ELR (cell line): ENCODE results near the gene SHB.
"Not testable (repeated sequence)": the region's sequence is repeated elsewhere in the genome, so short reads cannot be mapped to it uniquely, and the experiment has no call there.

ENCODE experiments used
- DNase-seq: peaks from one replicate; pipeline ENCODE4 v3.0.0-alpha.2; 2015; ENCODE audit warnings: low read depth

The SHB gene

DNA sequence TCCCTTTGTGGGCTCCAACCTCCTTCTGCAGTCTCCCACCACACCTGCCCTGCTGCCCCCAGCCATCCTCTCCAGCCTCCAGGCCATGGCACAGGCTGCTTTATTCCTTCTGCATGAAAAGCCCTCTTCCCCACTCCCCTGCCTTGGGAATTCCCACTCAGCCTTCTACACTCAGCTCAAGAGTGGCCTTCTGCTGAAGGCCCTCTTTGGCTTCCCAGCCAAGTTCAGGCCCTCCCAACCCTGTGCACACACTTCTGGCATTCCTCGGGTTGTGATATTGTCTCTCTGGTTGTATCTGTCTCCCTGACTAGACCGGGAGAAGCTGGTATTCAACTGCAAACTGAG is 5.7 kb downstream of the SHB start:
- peak; percentile 19 for DNase-seq

- DNase-seq = peak; percentile 91
Measured at GRCh38 chr9:38062498-38063362, 6.3 kb downstream of the SHB start.

GRCh38 chr9:38062106-38062497 is 6.9 kb downstream of the SHB start:
- DNase-seq = no peak

DNA sequence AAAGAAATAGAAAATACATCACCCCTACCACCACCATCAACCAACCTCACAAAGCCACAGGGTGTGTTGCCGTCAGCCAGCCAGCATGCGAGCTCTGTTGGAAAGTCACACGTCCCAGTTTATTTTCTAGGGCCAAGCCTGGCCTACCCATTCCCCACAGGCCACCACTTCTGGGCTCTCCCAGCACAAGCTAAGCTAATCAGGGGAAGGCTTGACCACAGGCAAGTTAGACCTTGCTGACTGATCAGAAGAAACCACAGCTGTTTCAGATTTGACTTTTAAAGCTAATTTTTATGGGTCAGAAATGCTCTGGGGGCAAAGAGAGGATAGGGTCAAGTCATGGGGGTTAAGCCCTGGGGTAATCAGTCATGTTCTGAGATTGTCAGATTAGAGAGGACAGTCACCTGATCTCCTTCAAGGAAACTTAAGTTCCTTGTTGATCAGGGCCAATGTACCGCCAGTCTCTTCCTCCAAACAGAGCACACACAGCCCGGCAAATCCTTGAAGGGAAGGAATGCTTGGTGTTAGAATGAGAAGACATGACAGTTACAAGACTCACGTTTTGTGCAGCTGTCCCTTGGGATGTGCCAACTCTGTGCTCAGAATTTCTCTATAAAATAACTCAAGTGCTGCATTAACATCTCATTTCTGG is 7.6 kb downstream of the SHB start:
- DNase-seq = no peak

- DNase-seq = no peak
Measured at GRCh38 chr9:38060681-38061080, 8.3 kb downstream of the SHB start.

DNA sequence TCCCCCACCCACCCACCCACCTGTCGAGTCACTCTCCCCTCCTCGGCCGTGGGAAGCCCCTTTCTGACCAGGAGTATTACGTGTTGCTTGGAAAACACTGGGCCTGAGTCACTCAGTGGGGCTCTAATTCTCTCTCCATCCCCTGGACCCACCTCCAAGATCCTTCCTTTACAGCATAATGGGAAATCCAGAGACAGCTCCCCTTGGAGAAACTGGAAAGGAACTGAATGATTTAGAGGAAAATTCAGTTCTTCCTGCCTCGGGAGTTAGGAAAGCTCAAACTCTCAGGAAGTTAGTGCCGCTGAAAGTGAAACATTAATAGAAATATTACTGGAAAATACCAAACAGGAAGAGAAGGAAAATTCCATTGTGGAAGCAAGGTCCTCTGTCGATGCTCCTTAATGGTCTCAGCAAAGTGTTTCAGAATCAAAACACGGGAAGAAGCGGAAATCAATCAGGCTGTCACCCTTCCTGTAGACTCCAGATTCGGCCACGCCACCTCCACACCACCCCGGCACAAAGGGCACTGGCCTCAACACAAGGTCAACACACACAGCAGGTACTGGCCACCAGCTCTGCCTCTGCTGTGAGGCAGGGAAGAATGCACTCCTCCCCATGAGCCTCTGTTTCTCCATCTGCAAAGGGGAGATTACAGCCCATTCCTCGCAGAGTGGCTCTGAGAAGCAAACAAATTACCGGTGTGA is 9.6 kb downstream of the SHB start:
- DNase-seq = peak; percentile 36

DNA sequence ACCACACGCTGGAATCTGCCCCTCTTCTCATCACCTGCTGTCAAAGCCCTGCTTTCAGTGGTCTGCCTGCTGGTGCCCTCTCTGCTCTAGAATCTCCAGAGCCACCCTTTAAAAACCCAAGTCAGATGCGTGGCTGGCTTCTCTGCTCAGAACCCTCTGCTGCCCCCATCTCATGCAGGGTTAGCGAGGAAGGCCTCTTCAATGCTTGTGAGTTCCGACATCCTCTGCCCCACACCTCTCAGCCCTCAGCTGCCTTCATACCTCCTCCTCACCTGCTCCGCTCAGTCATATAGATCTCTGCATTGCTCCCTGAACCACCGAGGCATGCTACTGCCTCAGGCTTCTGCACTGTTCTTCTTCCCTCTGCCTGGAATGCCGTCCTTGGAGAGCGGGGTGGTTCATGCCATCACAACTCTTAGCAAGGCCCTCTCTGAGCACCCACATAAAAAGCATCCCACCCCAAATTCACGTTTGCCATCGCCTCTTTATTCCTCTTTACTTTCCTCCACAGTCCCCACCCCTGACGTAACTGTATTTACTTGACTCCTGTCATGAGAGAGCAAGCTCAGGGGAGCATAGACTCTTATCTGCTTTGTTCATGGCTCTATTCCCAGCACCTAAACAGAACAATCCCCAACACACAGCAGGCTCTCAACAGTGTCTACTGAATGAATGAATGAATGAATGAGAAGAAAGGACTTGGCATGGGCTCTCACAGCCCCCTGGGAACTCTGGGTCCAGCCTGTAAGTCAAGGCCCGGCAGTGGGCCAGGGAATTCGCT is 10.4 kb downstream of the SHB start:
- DNase-seq = no peak

DNA sequence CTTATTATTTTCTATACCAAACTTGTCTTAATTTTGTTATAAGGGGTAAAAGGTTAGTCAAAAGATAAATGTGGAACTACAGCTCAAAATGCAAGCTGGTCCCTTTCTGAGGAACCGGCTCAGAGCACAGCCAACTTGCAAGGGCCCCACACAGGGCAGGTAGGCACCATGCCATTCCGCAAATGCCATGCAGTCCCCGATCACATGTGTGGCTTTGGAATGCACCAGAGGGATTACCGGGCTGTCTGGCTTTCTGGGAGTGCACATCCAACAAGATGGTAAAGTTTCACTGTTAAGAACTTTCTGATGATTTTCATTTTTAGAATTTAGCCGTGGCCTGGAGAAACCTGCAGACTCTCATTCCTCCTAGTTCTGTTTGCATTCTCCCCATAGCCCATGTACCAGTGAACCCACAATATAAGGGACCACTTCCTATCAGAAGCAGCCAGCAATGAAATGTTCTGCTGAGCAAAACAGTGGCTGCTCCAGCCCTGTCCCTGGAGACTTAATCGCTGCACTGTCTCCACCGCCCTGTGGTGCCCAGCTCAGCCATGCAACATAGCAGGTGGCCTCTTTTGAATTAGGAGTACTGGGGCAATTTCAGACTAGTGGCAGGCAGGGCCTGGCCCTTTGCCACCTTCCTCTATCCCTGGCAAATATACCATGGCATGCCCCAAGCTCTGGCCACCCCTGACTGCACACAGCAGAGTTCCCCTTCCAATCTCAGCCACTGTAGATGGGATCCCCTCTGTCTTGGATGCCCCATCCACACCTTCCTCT is 11.4 kb downstream of the SHB start:
- no peak for DNase-seq

DNA sequence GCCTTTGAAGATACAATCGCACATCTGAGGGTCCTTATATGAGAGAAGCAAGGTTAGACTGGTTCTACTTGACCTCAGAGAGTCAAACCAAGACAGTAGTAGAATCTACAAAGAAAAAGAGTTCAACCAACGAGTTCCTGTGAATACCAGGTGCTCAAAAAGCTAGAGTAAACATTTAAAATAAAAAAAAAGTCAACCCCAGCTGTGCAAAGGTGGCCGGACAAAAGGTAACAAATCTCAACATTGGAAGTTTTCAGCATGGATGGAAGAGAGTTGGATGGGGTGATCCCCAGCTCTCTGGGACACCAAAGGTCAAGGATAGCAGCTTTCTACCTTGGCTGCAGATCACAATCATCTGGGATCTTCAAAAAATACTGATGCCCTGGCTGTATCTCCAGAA is 14.4 kb downstream of the SHB start:
- no peak for DNase-seq

DNA sequence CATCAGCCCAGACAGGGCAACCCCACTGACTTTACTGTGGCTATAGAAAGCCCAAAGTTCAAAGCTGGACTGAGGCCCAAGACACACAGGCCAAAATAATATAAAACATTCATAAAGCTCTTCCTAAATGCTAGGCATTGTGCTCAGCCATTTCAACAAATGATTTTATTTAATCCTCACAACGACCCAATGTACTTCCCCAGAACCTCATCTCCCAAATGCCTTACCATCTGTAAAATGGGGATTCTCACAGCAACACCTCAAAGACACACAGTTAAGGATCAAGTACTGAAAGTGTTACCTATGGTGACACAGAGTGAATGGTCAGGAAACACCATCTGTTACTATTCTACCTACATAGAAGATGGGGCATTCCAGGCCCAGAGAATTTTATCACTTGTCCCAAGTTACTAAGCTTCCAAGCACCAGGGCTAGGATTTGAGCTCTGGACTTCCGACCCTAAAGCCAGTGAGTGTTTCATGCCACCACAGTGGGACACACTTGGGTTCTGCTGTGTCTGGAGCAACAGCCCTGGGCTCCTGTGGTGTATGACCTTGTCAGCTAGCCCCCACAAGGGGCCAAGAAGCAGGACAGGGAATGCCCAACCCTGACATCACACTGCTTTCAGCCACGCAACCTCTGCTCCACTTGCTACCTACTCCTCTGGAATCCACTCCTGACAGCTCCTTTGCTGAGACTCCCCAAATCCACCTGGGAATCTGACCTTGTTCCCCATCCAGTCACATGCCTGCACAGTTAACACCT is 15.1 kb downstream of the SHB start:
- DNase-seq = no peak

GRCh38 chr9:38051780-38052546 is 17.1 kb downstream of the SHB start:
- DNase-seq = no peak

DNA sequence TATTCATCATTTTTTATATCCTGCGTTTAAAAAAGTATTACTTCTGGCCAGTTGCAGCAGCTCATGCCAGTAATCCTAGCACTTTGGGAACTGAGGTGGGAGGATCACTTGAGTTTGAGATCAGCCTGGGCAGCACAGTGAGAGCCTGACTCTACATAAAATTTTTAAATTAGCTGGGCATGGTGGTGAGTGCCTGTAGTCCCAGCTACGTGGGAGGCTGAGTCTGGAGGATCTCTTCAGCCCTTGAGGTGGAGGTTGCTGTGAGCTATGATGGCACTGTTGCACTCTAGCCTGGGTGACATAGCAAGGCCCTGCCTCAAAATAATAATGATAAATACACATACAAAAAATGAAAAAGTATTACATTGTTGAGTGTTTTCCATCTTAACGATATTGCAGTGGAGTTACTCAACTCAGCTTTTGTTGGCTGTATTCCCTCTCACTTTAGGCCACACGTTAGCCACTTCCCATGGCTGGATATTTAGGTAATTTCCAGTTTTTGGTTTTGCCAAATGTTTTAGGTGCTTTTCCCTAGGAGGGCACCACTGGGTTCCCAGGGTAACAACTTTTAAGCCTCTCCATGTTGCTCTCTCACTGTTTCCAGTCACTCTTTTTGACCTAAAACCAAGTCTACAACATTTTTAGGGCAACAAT is 20.6 kb downstream of the SHB start:
- DNase-seq = peak; percentile 42

GRCh38 chr9:38047301-38048251 is 21.5 kb downstream of the SHB start:
- peak; percentile 99 for DNase-seq

- DNase-seq = peak; percentile 90
Measured at GRCh38 chr9:38046661-38047300, 22.2 kb downstream of the SHB start.

DNA sequence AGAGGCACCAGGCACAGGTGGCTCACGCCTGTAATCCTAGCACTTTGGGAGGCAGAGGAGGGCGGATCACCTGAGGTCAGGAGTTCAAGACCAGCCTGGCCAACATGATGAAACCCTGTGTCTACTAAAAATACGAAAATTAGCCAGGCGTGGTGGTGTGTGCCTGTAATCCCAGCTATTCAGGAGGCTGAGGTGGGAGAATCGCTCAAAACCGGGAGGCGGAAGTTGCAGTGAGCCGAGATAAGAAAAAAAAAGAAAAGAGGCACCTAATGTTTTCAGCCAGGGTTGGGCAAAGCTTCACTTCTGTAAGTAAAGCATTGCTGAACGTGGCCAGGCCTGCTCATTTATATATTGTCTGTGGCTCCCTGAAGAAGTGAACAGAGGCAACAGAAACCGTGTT is 23.1 kb downstream of the SHB start:
- DNase-seq = not testable (repeated sequence)

GRCh38 chr9:38044706-38045105 is 24.3 kb downstream of the SHB start:
- no peak for DNase-seq

DNA sequence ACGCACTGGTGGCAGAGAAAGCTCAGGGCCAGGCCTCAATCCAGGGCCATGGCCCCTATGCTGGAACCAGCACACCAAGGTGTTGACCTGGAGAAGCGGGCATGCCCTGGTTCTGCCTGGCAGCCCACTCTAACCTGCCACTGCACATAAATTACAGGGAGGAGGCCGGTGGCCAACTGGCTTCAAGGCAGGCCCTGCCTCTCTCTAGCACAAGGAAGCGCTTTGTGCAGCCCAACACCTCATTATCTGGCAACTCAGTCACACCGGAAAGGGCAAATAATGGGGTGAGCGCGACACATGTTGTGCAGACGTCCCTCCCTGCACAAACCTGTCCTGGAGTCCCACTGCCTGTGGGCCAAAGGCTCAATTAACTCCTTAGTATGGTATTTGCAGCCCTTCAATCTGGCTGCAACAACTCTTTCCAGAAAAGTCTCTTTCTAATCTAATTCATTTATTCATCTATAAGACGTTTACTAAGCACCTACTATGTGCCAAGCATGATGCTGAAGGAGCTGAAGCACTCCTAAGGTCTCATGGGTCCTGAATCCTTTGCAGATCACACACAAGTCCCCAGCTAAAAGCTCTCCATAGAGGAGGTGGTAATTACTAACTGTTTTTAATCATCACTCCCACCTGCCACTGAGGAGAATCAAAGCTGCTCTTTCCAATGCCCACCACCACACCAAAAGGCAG is 24.9 kb downstream of the SHB start:
- no peak for DNase-seq
